22Rv1 (cell line): Measurements from ENCODE around the gene CAMTA1.

Source experiments
- H3K27ac ChIP-seq: fragments of 450-650 bp; 2 replicates; pipeline ENCODE4 v1.5.1; 2017
- CTCF ChIP-seq: fragments of 450-650 bp; IDR thresholded peaks from 2 replicates; pipeline ENCODE4 v1.5.1; 2017; ENCODE audit warnings: mild to moderate bottlenecking
- ZFX ChIP-seq: fragments of 450-650 bp; IDR thresholded peaks from 2 replicates; pipeline ENCODE4 v1.6.1; 2017; ENCODE audit warnings: antibody characterized with exemption, borderline replicate concordance

Gene CAMTA1

GRCh38 chr1:7253988-7254587, 468.8 kb downstream of the CAMTA1 start:
- TF ChIP-seq CTCF = no peak
- no peak for TF ChIP-seq ZFX
- no peak overlapping the region for H3K27ac ChIP-seq

- no peak overlapping the region for H3K27ac ChIP-seq
- TF ChIP-seq ZFX (no peak), CTCF (no peak)
Measured at GRCh38 chr1:7255303-7256058, 470.2 kb downstream of the CAMTA1 start.

GRCh38 chr1:7256526-7256925, 471.3 kb downstream of the CAMTA1 start:
- no peak for TF ChIP-seq CTCF
- no peak for TF ChIP-seq ZFX
- H3K27ac ChIP-seq = no peak overlapping the region

- TF ChIP-seq ZFX = no peak
- no peak for TF ChIP-seq CTCF
- no peak overlapping the region for H3K27ac ChIP-seq
Measured at GRCh38 chr1:7257225-7257624, 472.0 kb downstream of the CAMTA1 start.

- H3K27ac ChIP-seq = no peak overlapping the region
- TF ChIP-seq CTCF (no peak), ZFX (no peak)
Measured at GRCh38 chr1:7258589-7259135, 473.4 kb downstream of the CAMTA1 start.

- TF ChIP-seq ZFX (no peak), CTCF (no peak)
- no peak overlapping the region for H3K27ac ChIP-seq
Measured at GRCh38 chr1:7259955-7260354, 474.7 kb downstream of the CAMTA1 start.

GRCh38 chr1:7261490-7261889, 476.2 kb downstream of the CAMTA1 start:
- TF ChIP-seq CTCF = no peak
- TF ChIP-seq ZFX = no peak
- H3K27ac ChIP-seq = no peak overlapping the region
